GM12878 (cell line): Measurements from ENCODE around the gene FOXF1. TPM values are rescaled to one million over a fixed set of nuclear protein-coding genes. Genes with fewer than 3 reads are reported as not detected.

ENCODE experiments used
- ATAC-seq: fragments of 200-7000 bp; cut with Tn5 transposase; 3 replicates; pipeline ENCODE4 v1.9.1; 2020; ENCODE audit warnings: mild to moderate bottlenecking, moderate library complexity
- BruUV-seq: library from RNA; stranded (reverse); fragments of 400-500 nt; replicated peaks from 2 replicates; lab custom pipeline; 2021; lab: Mats Ljungman, UMichigan
- CTCF ChIA-PET: fragments of 300-600 bp; sonication (Branson Sonifier 250); formaldehyde crosslinking; extraction: SDS; loops from one replicate; lab custom pipeline; 2021; ENCODE audit warnings: inconsistent platforms; lab: Yijun Ruan, JAX
- POLR2A ChIA-PET: fragments of 350-600 bp; formaldehyde crosslinking; extraction: SDS; loops from one replicate; lab custom pipeline; 2021; ENCODE audit warnings: inconsistent platforms; lab: Charles Lee
- RAD21 ChIA-PET: fragments of 300-600 bp; sonication (Branson Sonifier 250); formaldehyde crosslinking; loops from one replicate; lab custom pipeline; 2023; ENCODE audit warnings: antibody characterized with exemption; ENCODE audit not compliant: unreplicated experiment; lab: Charles Lee
- SMC1A ChIA-PET: fragments of 300-600 bp; sonication (Branson Sonifier 250); formaldehyde crosslinking; loops from one replicate; lab custom pipeline; 2023; ENCODE audit not compliant: unreplicated experiment, uncharacterized antibody; lab: Charles Lee
- DNase-seq: peaks from one replicate; pipeline ENCODE4 v3.0.0-alpha.2; 2011; ENCODE audit warnings: low read depth, low spot score
- FAIRE-seq: peaks from 3 replicates; lab custom pipeline; 2011; peaks lifted over from hg19 to GRCh38; lab: Jason Lieb, UNC
- H2AFZ ChIP-seq: 2 replicates; pipeline ENCODE4 v1.6.0; 2011; ENCODE audit warnings: low read depth, low read length, control low read depth; ENCODE audit not compliant: control insufficient read depth
- H3K27ac ChIP-seq: 2 replicates; pipeline ENCODE4 v1.5.1; 2011; ENCODE audit warnings: control low read depth; ENCODE audit not compliant: control insufficient read depth, insufficient read depth
- H3K27me3 ChIP-seq, 2 experiments: replicated peaks in 1 of 2; 2 replicates each; pipeline versions ENCODE4 v1.6.0 to v1.6.1; 2011; ENCODE audit warnings: low read length in 1 of 2; ENCODE audit not compliant: control insufficient read depth in 2 of 2, insufficient read depth in 2 of 2
- H3K36me3 ChIP-seq, 2 experiments: 2 replicates each; pipeline ENCODE4 v1.5.1; 2011; ENCODE audit warnings: low read length in 1 of 2; ENCODE audit not compliant: control insufficient read depth in 2 of 2, insufficient read depth in 2 of 2
- H3K4me1 ChIP-seq: 2 replicates; pipeline ENCODE4 v1.6.1; 2011; ENCODE audit warnings: mild to moderate bottlenecking, low read length, moderate library complexity, mixed read lengths; ENCODE audit not compliant: control insufficient read depth, insufficient read depth
- H3K4me2 ChIP-seq: 2 replicates; pipeline ENCODE4 v1.6.0; 2011; ENCODE audit warnings: control low read depth; ENCODE audit not compliant: control insufficient read depth, insufficient read depth
- H3K4me3 ChIP-seq: fragments of 200-600 bp; sonication (generic); 2 replicates; pipeline ENCODE4 v1.5.1; 2016
- H3K79me2 ChIP-seq: 2 replicates; pipeline ENCODE4 v1.6.0; 2011; ENCODE audit warnings: low read length; ENCODE audit not compliant: control insufficient read depth, insufficient read depth
- H3K9ac ChIP-seq: 2 replicates; pipeline ENCODE4 v1.8.0; 2011; ENCODE audit warnings: low read length, control low read depth, mixed read lengths; ENCODE audit not compliant: control insufficient read depth, insufficient read depth
- H3K9me3 ChIP-seq: replicated peaks from 3 replicates; pipeline ENCODE4 v1.5.1; 2011; ENCODE audit warnings: mild to moderate bottlenecking, low read length; ENCODE audit not compliant: control insufficient read depth, insufficient read depth
- H4K20me1 ChIP-seq: 2 replicates; pipeline ENCODE4 v1.6.0; 2011; ENCODE audit not compliant: control insufficient read depth, insufficient read depth
- BACH1 ChIP-seq: fragments of 450-650 bp; IDR thresholded peaks from 2 replicates; pipeline ENCODE4 v1.6.1; 2017; ENCODE audit warnings: mild to moderate bottlenecking, borderline replicate concordance
- BRCA1 ChIP-seq: IDR thresholded peaks from 2 replicates; pipeline ENCODE4 v1.6.1; 2011; ENCODE audit warnings: low read depth, low read length, improper control_type of control experiment
- EED ChIP-seq: sonication (generic); IDR thresholded peaks from 2 replicates; pipeline ENCODE4 v1.6.1; 2016; ENCODE audit warnings: antibody characterized with exemption, low read depth
- IKZF1 ChIP-seq: fragments of 450-650 bp; conservative IDR thresholded peaks from 2 replicates; pipeline ENCODE4 v1.6.1; 2017; ENCODE audit warnings: antibody characterized with exemption, mild to moderate bottlenecking
- IKZF2 ChIP-seq, 2 experiments: fragments of 450-650 bp; IDR thresholded peaks; 2 replicates each; pipeline ENCODE4 v1.6.1; 2017; ENCODE audit warnings: mild to moderate bottlenecking in 2 of 2, moderate library complexity in 2 of 2
- IRF5 ChIP-seq: fragments of 450-650 bp; IDR thresholded peaks from 2 replicates; pipeline ENCODE4 v1.6.1; 2017; ENCODE audit warnings: borderline replicate concordance
- KAT2A ChIP-seq: conservative IDR thresholded peaks from 2 replicates; pipeline ENCODE4 v1.6.1; 2011; ENCODE audit warnings: low read depth, low read length; ENCODE audit not compliant: control insufficient read depth
- NFXL1 ChIP-seq: fragments of 450-650 bp; IDR thresholded peaks from 2 replicates; pipeline ENCODE4 v1.6.1; 2017; ENCODE audit warnings: antibody characterized with exemption, mild to moderate bottlenecking, borderline replicate concordance
- PKNOX1 ChIP-seq: fragments of 450-650 bp; IDR thresholded peaks from 2 replicates; pipeline ENCODE4 v1.6.1; 2016; ENCODE audit warnings: mild to moderate bottlenecking
- RELA ChIP-seq: fragments of 450-650 bp; IDR thresholded peaks from 2 replicates; pipeline ENCODE4 v1.8.0; 2014; ENCODE audit warnings: borderline replicate concordance; ENCODE audit not compliant: partially characterized antibody
- REST ChIP-seq: IDR thresholded peaks from 2 replicates; pipeline ENCODE4 v1.6.1; 2012; ENCODE audit warnings: mild to moderate bottlenecking, low read depth, low read length
- SRF ChIP-seq, 2 experiments: IDR thresholded peaks; 2 replicates each; pipeline ENCODE4 v1.6.1; 2011; ENCODE audit warnings: low read depth in 2 of 2, low read length in 2 of 2, mild to moderate bottlenecking in 1 of 2, moderate library complexity in 1 of 2
- TARDBP ChIP-seq: IDR thresholded peaks from 2 replicates; pipeline ENCODE4 v1.6.1; 2016; ENCODE audit warnings: borderline replicate concordance
- TBL1XR1 ChIP-seq: IDR thresholded peaks from 2 replicates; pipeline ENCODE4 v1.6.1; 2012; ENCODE audit warnings: low read depth, low read length, improper control_type of control experiment
- TCF12 ChIP-seq: IDR thresholded peaks from 2 replicates; pipeline ENCODE4 v1.6.1; 2011; ENCODE audit warnings: low read depth, mild to moderate bottlenecking, low read length
- TCF7 ChIP-seq: IDR thresholded peaks from 2 replicates; pipeline ENCODE4 v1.6.1; 2014; ENCODE audit warnings: antibody characterized with exemption, borderline replicate concordance
- USF2 ChIP-seq: IDR thresholded peaks from 2 replicates; pipeline ENCODE4 v1.6.1; 2011; ENCODE audit warnings: low read depth, low read length, improper control_type of control experiment, borderline replicate concordance
- WRNIP1 ChIP-seq: IDR thresholded peaks from 2 replicates; pipeline ENCODE4 v1.6.1; 2011; ENCODE audit warnings: low read depth, low read length, improper control_type of control experiment, borderline replicate concordance
- ZNF622 ChIP-seq: fragments of 450-650 bp; IDR thresholded peaks from 2 replicates; pipeline ENCODE4 v1.6.1; 2017; ENCODE audit warnings: mild to moderate bottlenecking, inconsistent platforms
- WGBS: methylation state at CpG from one replicate; pipeline ENCODE4 v1.1.6; 2016; ENCODE audit warnings: low lambda C conversion rate; ENCODE audit not compliant: insufficient replicate concordance, insufficient coverage; ENCODE audit errors: missing lambda C conversion rate; 5-methylcytosine and 5-hydroxymethylcytosine counted together
- in situ Hi-C: fragments of 300-500 bp; cut with MboI; formaldehyde crosslinking; loops from 9 replicates; pipeline ENCODE4 v1.14.3; 2018; ENCODE audit warnings: mixed read lengths
- intact Hi-C: fragments of 100-400 bp; cut with micrococcal nuclease; formaldehyde crosslinking; loops from one replicate; pipeline ENCODE4 v1.14.2; 2022; ENCODE audit not compliant: unreplicated experiment
- polyA plus RNA-seq, 11 experiments: library from polyadenylated mRNA; depleted of rRNA in 4 of 11; unstranded in 6 of 11; stranded (reverse) in 5 of 11; fragments of >200 nt; fragmentation: Nextera tagmentation in 4 of 11; fragmentation: Illumina TruSeq in 1 of 11; extraction: Ambion mirVana in 4 of 11; extraction: Trizol in 1 of 11; gene quantifications; 1 replicate in 1 of 11; 2 replicates in 10 of 11; pipeline versions ENCODE4 v1.2.1 to v1.2.3, GENCODE V29; 2011 to 2016; ENCODE audit warnings: inconsistent platforms in 2 of 11, missing spikeins in 2 of 11, low read depth in 1 of 11
- total RNA-seq, 4 experiments: library from RNA; depleted of rRNA in 3 of 4; stranded (reverse); fragments of >200 nt in 3 of 4; fragmentation: Illumina TruSeq in 1 of 4; extraction: Trizol in 1 of 4; gene quantifications; 2 replicates each; pipeline versions ENCODE4 v1.2.1 to v1.2.3, GENCODE V29; 2013 to 2021

The FOXF1 gene
- total and polyA plus RNA-seq, 10 of the 15 experiments (the other 5 are each of a cell fraction or from before 2014, with no cell fraction given), result 0.01 TPM; not detected in 9

DNA sequence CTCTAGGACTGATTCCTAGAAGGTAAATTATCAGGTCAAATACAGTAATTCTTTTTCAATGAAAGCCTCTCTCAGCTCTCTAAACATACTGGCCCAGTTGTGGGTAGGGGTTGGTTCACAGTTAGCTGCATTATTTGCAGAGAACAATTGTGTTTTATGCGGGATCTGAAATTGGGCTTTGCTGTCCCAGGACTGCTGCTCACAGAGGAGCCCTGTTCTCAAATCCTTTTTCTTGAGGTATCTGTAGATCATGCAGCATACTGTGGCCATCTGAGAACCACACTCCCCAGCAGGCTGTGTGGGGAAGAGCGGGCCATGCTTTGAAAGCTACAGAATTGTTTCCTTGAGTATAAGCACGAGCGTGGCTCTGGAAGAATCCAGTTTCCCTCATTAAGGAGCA lies 27.2 kb downstream of the FOXF1 start:
- DNase-seq (no peak), FAIRE-seq (no peak), ATAC-seq (no peak)
- CTCF ChIA-PET, result no interaction called here
- Histone ChIP-seq H3K79me2 (no peaks in the 10 kb centered on the region), H2AFZ (no peak overlapping the region), H3K36me3 (peaks cover 5 to 18% of the 10 kb centered on the region in 2 experiments), H3K27ac (no peak overlapping the region), H3K27me3 (no peaks in the 10 kb centered on the region), H3K4me3 (no peak overlapping the region), H4K20me1 (no peaks in the 10 kb centered on the region; the same call in 1 of the 2 replicates), H3K4me1 (no peaks in the 10 kb centered on the region), H3K9me3 (no peaks in the 10 kb centered on the region), H3K4me2 (no peak overlapping the region), H3K9ac (no peak overlapping the region)
- BruUV-seq, result no TSS peak
- 98% methylated on average over 4 of the region's 4 CpGs for WGBS
- RAD21 ChIA-PET, result no interaction called here
- intact Hi-C loops (no loop called here), in situ Hi-C loops (no loop called here)
- POLR2A ChIA-PET, result no interaction called here
- TF ChIP-seq NFXL1 (no peak), EED (no peak), PKNOX1 (no peak), BRCA1 (no peak), BACH1 (no peak), REST (no peak), TCF7 (no peak), IRF5 (no peak), IKZF1 (no peak), IKZF2 (IDR thresholded peaks at IDR 0.05) (no peak), TARDBP (no peak), ZNF622 (no peak), KAT2A (no peak), USF2 (no peak), TBL1XR1 (no peak), WRNIP1 (no peak), RELA (no peak), TCF12 (no peak), SRF (IDR thresholded peaks at IDR 0.05; ENCODE audit: low read depth in 2 of 2, low read length in 2 of 2) (no peak)
- SMC1A ChIA-PET, result no interaction called here
